Measurements from ENCODE around the gene DNAJC22.

The DNAJC22 gene

GRCh38 chr12:49348781-49349180, 2.1 kb downstream of the DNAJC22 start:
- Histone ChIP-seq H3K27ac (ENCODE audit: insufficient read depth in 1 of 2, low read depth in 1 of 2, low read length in 2 of 2, poor library complexity in 1 of 2, severe bottlenecking in 2 of 2) (no peak overlapping the region), H3K9me3 (ENCODE audit: control extremely low read depth in 1 of 5, control insufficient read depth in 4 of 5, insufficient read depth in 2 of 5, low read depth in 1 of 5, low read length in 4 of 5) (no peaks in the 10 kb centered on the region), H3K27me3 (replicated peaks in 2 of 5; ENCODE audit: control insufficient read depth in 4 of 5, insufficient read depth in 5 of 5, low read length in 4 of 5) (peaks cover 5 to 70% (median 41%) of the 10 kb centered on the region in 5 experiments), H3K4me1 (ENCODE audit: control extremely low read depth in 1 of 4, control insufficient read depth in 4 of 4, insufficient read depth in 4 of 4, low read length in 3 of 4) (peaks cover 0 to 37% (median 28%) of the 10 kb centered on the region in 4 experiments), H3K36me3 (ENCODE audit: control insufficient read depth in 4 of 4, insufficient read depth in 4 of 4, low read length in 3 of 4) (no peaks in the 10 kb centered on the region), H3K4me3 (ENCODE audit: control insufficient read depth in 1 of 7, extremely low read depth in 1 of 7, insufficient read depth in 4 of 7, low read depth in 2 of 7, low read length in 6 of 7) (no peak overlapping the region)
- no peak for DNase-seq
- POLR2A ChIA-PET = no interaction called here
- CTCF ChIA-PET = interaction anchor here (1.0 to 6.6 kb wide), 13 partner anchors 9 to 186 kb away, joined by 3 to 52 read pairs (median 6); no protein-coding TSS in a partner anchor
- WGBS (ENCODE audit: insufficient coverage) = 100% methylated on average over 5 of the region's 5 CpGs

- CTCF ChIA-PET = interaction anchor here (0.8 to 6.6 kb wide), 10 partner anchors 9 to 204 kb away, joined by 3 to 52 read pairs (median 6); no protein-coding TSS in a partner anchor
- DNase-seq = no peak
- H3K36me3 ChIP-seq (ENCODE audit: control insufficient read depth in 4 of 4, insufficient read depth in 4 of 4, low read length in 3 of 4) = no peaks in the 10 kb centered on the region
- no peaks in the 10 kb centered on the region for H3K9me3 ChIP-seq (ENCODE audit: control extremely low read depth in 1 of 5, control insufficient read depth in 4 of 5, insufficient read depth in 2 of 5, low read depth in 1 of 5, low read length in 4 of 5)
- H3K4me1 ChIP-seq (ENCODE audit: control extremely low read depth in 1 of 4, control insufficient read depth in 4 of 4, insufficient read depth in 4 of 4, low read length in 3 of 4) = peaks cover 0 to 33% (median 27%) of the 10 kb centered on the region in 4 experiments
- H3K27me3 ChIP-seq (replicated peaks in 2 of 5; ENCODE audit: control insufficient read depth in 4 of 5, insufficient read depth in 5 of 5, low read length in 4 of 5) = peaks cover 2 to 65% (median 36%) of the 10 kb centered on the region in 5 experiments
- no peak overlapping the region for H3K27ac ChIP-seq (ENCODE audit: insufficient read depth in 1 of 2, low read depth in 1 of 2, low read length in 2 of 2, poor library complexity in 1 of 2, severe bottlenecking in 2 of 2)
- 97% methylated on average over 10 of the region's 11 CpGs for WGBS (ENCODE audit: insufficient coverage)
- POLR2A ChIA-PET = no interaction called here
- no peak overlapping the region for H3K4me3 ChIP-seq (ENCODE audit: control insufficient read depth in 1 of 7, extremely low read depth in 1 of 7, insufficient read depth in 4 of 7, low read depth in 2 of 7, low read length in 6 of 7)
Observed at GRCh38 chr12:49349266-49349665, 2.6 kb downstream of the DNAJC22 start.

GRCh38 chr12:49352351-49352750, 5.7 kb downstream of the DNAJC22 start:
- Histone ChIP-seq H3K36me3 (ENCODE audit: control insufficient read depth in 4 of 4, insufficient read depth in 4 of 4, low read length in 3 of 4) (no peaks in the 10 kb centered on the region), H3K4me1 (ENCODE audit: control extremely low read depth in 1 of 4, control insufficient read depth in 4 of 4, insufficient read depth in 4 of 4, low read length in 3 of 4) (peaks cover 0 to 7% (median 6%) of the 10 kb centered on the region in 4 experiments), H3K9me3 (ENCODE audit: control extremely low read depth in 1 of 5, control insufficient read depth in 4 of 5, insufficient read depth in 2 of 5, low read depth in 1 of 5, low read length in 4 of 5) (no peaks in the 10 kb centered on the region), H3K27me3 (replicated peaks in 2 of 5; ENCODE audit: control insufficient read depth in 4 of 5, insufficient read depth in 5 of 5, low read length in 4 of 5) (peaks cover 2 to 36% (median 13%) of the 10 kb centered on the region in 5 experiments), H3K27ac (ENCODE audit: insufficient read depth in 1 of 2, low read depth in 1 of 2, low read length in 2 of 2, poor library complexity in 1 of 2, severe bottlenecking in 2 of 2) (no peak overlapping the region), H3K4me3 (ENCODE audit: control insufficient read depth in 1 of 7, extremely low read depth in 1 of 7, insufficient read depth in 4 of 7, low read depth in 2 of 7, low read length in 6 of 7) (no peak overlapping the region)
- WGBS (ENCODE audit: insufficient coverage) = 67% methylated on average over 1 of the region's 2 CpGs
- ChIA-PET CTCF (interaction anchor here (0.9 to 4.8 kb wide), 12 partner anchors 9 to 162 kb away, joined by 3 to 30 read pairs (median 4); partner anchors contain the start of genes C1QL4 and SPATS2), POLR2A (no interaction called here)
- no peak for DNase-seq

- CTCF ChIA-PET = interaction anchor here (0.9 to 8.9 kb wide), 9 partner anchors 10 to 170 kb away, joined by 3 to 270 read pairs (median 22); partner anchors contain the start of genes PRPH and SPATS2
- 100% methylated on average over 6 of the region's 10 CpGs for WGBS (ENCODE audit: insufficient coverage)
- POLR2A ChIA-PET = no interaction called here
Observed at GRCh38 chr12:49355913-49356312, 9.2 kb downstream of the DNAJC22 start.

GRCh38 chr12:49357103-49357678, 10.5 kb downstream of the DNAJC22 start:
- Histone ChIP-seq H3K27ac (ENCODE audit: insufficient read depth in 1 of 2, low read depth in 1 of 2, low read length in 2 of 2, poor library complexity in 1 of 2, severe bottlenecking in 2 of 2) (no peak overlapping the region), H3K36me3 (ENCODE audit: control insufficient read depth in 4 of 4, insufficient read depth in 4 of 4, low read length in 3 of 4) (no peaks in the 10 kb centered on the region), H3K4me3 (ENCODE audit: control insufficient read depth in 1 of 7, extremely low read depth in 1 of 7, insufficient read depth in 4 of 7, low read depth in 2 of 7, low read length in 6 of 7) (no peak overlapping the region), H3K9me3 (ENCODE audit: control extremely low read depth in 1 of 5, control insufficient read depth in 4 of 5, insufficient read depth in 2 of 5, low read depth in 1 of 5, low read length in 4 of 5) (no peaks in the 10 kb centered on the region), H3K4me1 (ENCODE audit: control extremely low read depth in 1 of 4, control insufficient read depth in 4 of 4, insufficient read depth in 4 of 4, low read length in 3 of 4) (no peaks in the 10 kb centered on the region), H3K27me3 (replicated peaks in 2 of 5; ENCODE audit: control insufficient read depth in 4 of 5, insufficient read depth in 5 of 5, low read length in 4 of 5) (peaks cover 0 to 4% (median 0%) of the 10 kb centered on the region in 5 experiments)
- ChIA-PET CTCF (interaction anchor here (0.9 to 8.9 kb wide), 22 partner anchors 9 to 208 kb away, joined by 3 to 270 read pairs (median 6); partner anchors contain the start of genes C1QL4, DNAJC22, PRPH and SPATS2), POLR2A (no interaction called here)
- whole genome bisulfite sequencing (ENCODE audit: insufficient coverage) = 20% methylated on average over 1 of the region's 3 CpGs
- DNase-seq = peak; percentile 49 to 76 (median 71)

More at GRCh38 chr12:49355913-49356312, 9.2 kb downstream of the DNAJC22 start:
- Histone ChIP-seq H3K27ac (ENCODE audit: insufficient read depth in 1 of 2, low read depth in 1 of 2, low read length in 2 of 2, poor library complexity in 1 of 2, severe bottlenecking in 2 of 2) (no peak overlapping the region), H3K4me3 (ENCODE audit: control insufficient read depth in 1 of 7, extremely low read depth in 1 of 7, insufficient read depth in 4 of 7, low read depth in 2 of 7, low read length in 6 of 7) (no peak overlapping the region), H3K36me3 (ENCODE audit: control insufficient read depth in 4 of 4, insufficient read depth in 4 of 4, low read length in 3 of 4) (no peaks in the 10 kb centered on the region), H3K4me1 (ENCODE audit: control extremely low read depth in 1 of 4, control insufficient read depth in 4 of 4, insufficient read depth in 4 of 4, low read length in 3 of 4) (no peaks in the 10 kb centered on the region), H3K9me3 (ENCODE audit: control extremely low read depth in 1 of 5, control insufficient read depth in 4 of 5, insufficient read depth in 2 of 5, low read depth in 1 of 5, low read length in 4 of 5) (no peaks in the 10 kb centered on the region), H3K27me3 (replicated peaks in 2 of 5; ENCODE audit: control insufficient read depth in 4 of 5, insufficient read depth in 5 of 5, low read length in 4 of 5) (peaks cover 0 to 10% (median 0%) of the 10 kb centered on the region in 5 experiments)
- DNase-seq = no peak

- 25% methylated on average over 4 of the region's 7 CpGs for whole genome bisulfite sequencing (ENCODE audit: insufficient coverage)
- H3K9me3 ChIP-seq (ENCODE audit: control extremely low read depth in 1 of 5, control insufficient read depth in 4 of 5, insufficient read depth in 2 of 5, low read depth in 1 of 5, low read length in 4 of 5) = no peaks in the 10 kb centered on the region
- peak; percentile 84 to 94 (median 89) for DNase-seq
- no peaks in the 10 kb centered on the region for H3K4me1 ChIP-seq (ENCODE audit: control extremely low read depth in 1 of 4, control insufficient read depth in 4 of 4, insufficient read depth in 4 of 4, low read length in 3 of 4)
- H3K4me3 ChIP-seq (ENCODE audit: control insufficient read depth in 1 of 7, extremely low read depth in 1 of 7, insufficient read depth in 4 of 7, low read depth in 2 of 7, low read length in 6 of 7) = no peak overlapping the region
- CTCF ChIA-PET = interaction anchor here (0.6 to 8.9 kb wide), 64 partner anchors 8 to 1047 kb away, joined by 3 to 270 read pairs (median 4); partner anchors contain the start of genes C1QL4, DNAJC22, PRPH and SPATS2
- POLR2A ChIA-PET = interaction anchor here (0.6 kb wide), 1 partner anchor 156 kb away, joined by 3 read pairs; no protein-coding TSS in a partner anchor
- no peaks in the 10 kb centered on the region for H3K36me3 ChIP-seq (ENCODE audit: control insufficient read depth in 4 of 4, insufficient read depth in 4 of 4, low read length in 3 of 4)
- no peaks in the 10 kb centered on the region for H3K27me3 ChIP-seq (replicated peaks in 2 of 5; ENCODE audit: control insufficient read depth in 4 of 5, insufficient read depth in 5 of 5, low read length in 4 of 5)
- no peak overlapping the region for H3K27ac ChIP-seq (ENCODE audit: insufficient read depth in 1 of 2, low read depth in 1 of 2, low read length in 2 of 2, poor library complexity in 1 of 2, severe bottlenecking in 2 of 2)
Observed at GRCh38 chr12:49358483-49359141, 11.9 kb downstream of the DNAJC22 start.
